Loucy (cell line): Measurements from ENCODE around the gene MRAS.

ENCODE experiments used
- EZH2phosphoT487 ChIP-seq: fragments of 200-600 bp; IDR thresholded peaks from 2 replicates; pipeline ENCODE4 v1.6.1; 2018; ENCODE audit warnings: antibody characterized with exemption, mild to moderate bottlenecking, moderate library complexity, borderline replicate concordance
- TF ChIP-seq, protein P1 (sequence below): fragments of 200-600 bp; sonication (generic); conservative IDR thresholded peaks from 2 replicates; pipeline ENCODE4 v1.5.1; 2014; ENCODE audit warnings: mild to moderate bottlenecking, antibody characterized with exemption, low read length

DNA sequence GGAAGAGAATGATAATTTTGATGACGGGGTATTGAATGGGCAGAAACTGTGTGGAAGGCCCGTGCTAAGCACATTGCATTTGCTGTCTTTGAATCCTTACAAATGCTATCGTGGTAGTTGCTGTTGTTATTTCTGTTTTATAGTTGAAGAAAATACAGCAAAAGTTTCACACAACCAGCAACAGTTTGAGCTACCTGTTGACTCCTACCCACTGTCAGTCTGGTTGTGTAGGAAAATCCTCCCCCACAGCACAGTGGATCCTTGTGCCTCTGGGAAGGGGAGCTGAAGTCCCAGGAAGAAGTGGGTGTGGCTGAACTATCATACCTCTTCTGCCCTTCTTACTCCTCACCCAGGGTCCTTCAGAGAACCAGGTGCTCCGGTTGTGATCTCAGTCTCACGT is 29.4 kb downstream of the MRAS start:
- TF ChIP-seq, protein P1, sequence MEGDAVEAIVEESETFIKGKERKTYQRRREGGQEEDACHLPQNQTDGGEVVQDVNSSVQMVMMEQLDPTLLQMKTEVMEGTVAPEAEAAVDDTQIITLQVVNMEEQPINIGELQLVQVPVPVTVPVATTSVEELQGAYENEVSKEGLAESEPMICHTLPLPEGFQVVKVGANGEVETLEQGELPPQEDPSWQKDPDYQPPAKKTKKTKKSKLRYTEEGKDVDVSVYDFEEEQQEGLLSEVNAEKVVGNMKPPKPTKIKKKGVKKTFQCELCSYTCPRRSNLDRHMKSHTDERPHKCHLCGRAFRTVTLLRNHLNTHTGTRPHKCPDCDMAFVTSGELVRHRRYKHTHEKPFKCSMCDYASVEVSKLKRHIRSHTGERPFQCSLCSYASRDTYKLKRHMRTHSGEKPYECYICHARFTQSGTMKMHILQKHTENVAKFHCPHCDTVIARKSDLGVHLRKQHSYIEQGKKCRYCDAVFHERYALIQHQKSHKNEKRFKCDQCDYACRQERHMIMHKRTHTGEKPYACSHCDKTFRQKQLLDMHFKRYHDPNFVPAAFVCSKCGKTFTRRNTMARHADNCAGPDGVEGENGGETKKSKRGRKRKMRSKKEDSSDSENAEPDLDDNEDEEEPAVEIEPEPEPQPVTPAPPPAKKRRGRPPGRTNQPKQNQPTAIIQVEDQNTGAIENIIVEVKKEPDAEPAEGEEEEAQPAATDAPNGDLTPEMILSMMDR: no peak
- no peak for TF ChIP-seq EZH2phosphoT487
